DMS79 treated with DMSO at 0.1 percent for 48 hours (cell line): ENCODE measurements around the gene IGF2BP2.

Experiments used
- DNase-seq: peaks from one replicate; lab custom pipeline; 2025; lab: John Stamatoyannopoulos, UW

The IGF2BP2 gene

DNA sequence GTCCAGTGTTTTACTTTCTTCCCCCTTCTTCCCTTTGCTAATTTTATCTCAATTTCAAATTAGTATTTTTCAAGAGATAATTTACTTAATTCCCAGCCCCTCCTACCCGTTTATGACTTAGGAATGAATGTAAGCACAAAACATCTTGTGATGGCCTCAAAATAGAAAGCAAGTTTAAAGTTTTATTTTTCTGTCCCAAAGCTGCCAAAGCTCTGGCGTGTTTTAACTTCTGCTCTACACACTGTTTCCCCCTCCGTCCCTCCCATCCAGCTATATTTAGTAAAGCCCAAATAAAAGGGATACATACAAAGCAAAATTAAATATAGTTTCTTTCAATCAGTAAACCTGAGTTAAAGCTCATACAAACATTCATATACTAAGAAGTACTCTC, 59.9 kb downstream of the IGF2BP2 start:
- no peak for DNase-seq

DNA sequence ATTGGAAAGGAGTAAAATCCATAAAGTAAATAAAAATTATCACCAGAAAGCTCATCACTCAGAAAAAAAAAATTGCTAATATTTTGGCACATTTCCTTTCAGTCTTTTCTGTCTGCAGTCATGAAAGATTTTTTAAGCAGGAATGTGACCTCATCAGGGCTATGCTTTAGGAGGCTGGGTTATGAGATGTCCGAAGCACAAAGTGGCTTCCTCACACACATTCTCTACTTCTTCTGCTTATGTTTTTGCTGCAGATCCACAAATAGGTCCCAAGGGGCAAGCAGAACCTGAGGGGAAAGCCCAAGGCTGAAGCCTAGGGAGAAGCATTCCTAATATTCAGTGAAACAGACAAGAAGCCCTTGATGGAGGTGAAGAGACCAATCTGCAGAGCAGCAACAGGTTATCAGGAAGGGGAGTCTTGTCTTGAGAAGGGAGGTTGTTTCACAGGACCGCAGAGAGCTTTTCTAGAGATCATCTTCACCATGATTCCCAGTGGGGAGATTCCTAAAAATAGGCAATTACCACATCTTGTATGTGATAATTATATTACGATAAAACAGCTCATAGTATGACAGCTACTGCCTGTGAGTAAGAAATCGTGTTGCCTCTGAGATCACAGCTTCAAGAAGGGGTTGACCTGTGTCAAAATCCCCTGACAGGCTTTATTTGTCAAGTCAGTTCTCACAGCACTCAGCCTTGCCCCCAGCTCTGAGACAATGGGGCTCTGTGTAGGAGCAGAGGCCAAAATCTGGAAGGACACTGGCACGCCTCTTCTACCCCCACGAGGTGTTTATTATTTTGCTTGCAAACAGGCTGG, 60.5 kb downstream of the IGF2BP2 start:
- no peak for DNase-seq

DNA sequence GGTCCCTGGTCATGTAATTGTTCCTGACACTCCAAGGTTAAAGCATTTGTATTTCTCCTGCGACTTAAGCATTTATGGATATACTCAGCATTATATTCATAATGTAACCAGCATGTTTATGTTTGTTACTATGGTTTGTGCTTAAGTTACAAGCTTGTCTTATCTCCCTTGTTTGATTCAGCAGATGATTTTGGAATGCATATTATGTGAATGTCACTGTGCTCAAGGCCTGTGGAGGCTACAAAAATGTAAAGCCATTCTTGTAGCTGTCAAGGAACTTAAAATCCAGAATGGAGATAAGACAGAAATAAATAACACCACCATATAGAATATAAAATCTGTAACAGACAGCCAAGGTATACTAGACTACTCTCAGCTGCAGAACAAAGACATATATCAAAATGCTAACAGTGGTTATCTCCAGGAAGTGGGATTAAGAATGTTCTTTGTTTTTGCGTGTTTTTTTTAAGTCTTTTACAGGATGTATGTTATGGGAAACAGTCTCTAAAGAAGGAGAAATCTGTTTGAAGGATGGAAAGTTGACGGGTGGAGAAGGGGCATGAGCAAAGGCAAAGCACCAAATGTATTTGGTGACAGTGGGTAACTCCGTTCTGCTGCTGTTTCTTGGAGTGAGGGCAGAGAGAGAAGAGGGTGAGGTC, 61.4 kb downstream of the IGF2BP2 start:
- no peak for DNase-seq

DNA sequence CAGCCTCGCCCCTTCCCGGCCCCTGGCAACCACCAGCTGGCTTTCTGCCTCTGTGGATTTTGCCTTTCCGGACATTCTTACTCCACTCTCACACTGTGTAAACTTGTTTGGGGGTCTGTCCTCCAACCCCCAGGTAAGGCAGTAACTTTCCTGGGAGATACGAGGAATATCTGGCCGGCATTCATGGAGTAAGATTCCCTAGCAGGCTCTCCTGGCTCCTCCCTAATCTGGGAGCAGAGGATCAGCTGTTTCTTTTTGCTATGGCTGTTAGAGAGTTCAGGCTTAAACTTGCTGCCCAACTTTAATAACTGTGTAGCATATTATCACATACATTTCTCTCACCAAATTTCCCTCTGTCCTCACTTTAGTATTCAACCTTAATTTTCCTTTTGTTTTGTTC, 64.3 kb downstream of the IGF2BP2 start:
- no peak for DNase-seq

DNA sequence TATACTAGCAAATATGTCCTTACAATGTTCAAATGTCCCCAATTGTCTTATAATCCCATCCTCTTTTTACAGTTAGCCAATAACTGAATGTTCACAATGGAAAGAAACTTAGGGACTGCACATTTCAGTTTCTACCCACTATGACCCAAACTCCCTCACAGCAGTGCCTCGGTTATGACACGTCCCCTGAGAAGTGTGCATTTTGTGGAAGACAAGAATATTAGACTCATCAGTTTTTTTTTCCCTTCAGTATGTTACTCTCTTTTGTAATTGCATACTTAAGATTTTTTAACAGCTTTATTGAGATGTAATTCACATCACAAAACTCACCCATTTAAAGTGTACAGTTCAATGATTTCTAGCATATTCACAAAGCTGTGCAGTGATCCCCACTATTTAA, 64.8 kb downstream of the IGF2BP2 start:
- no peak for DNase-seq

DNA sequence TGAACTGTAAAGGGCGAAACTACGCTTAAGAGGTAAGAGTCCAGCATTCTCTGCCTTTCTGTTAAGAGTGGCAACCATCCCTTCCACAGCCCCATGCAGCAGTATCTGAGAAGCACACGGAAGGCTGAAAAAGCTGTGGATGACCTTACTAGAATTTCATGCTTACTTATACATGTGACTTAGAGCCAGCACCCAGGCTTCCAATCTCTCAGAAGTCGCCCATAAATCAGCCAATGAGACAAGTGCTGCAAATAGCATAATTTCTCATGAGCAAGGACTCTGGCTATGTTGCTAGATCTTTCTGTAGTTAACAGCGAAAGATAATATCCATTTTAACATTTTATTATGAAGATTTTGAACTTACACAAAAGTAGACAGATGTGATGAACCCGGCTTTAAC, 65.3 kb downstream of the IGF2BP2 start:
- no peak for DNase-seq

DNA sequence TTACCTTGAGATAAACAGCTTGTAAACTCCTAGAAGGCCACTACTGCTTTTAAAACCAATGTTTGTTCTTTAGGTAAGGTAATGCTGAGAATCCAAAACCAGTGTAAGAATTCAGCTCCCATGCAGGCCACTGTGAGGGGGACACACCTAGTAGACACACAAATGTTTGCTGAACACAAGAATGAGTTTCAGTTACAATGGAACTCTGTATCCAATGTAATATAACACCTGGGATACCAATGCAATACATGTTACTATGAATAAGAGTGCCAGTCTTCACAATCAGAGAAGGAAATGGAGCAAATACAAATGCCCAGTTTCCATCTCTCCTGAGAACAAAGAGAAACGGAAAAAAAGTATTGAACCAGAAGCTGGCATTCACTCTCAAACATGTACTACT, 65.9 kb downstream of the IGF2BP2 start:
- DNase-seq: no peak

DNA sequence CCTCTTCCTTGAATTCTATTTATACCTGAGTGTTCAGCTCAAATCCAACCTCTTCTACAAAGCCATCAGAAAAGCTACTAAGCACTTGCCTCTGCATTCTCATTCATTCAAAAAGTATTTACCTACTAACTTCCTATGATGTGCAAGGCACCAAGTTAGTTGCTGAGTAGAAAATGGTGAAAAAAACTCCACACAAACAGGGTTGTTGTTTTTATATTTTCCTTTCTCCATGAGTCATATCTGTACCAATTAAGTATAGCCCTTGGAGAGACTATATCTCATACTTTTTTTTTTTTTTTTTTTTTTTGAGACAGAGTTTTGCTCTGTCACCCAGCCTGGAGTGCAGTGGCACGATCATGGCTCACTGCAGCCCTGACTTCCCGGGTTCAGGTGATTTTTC, 67.7 kb downstream of the IGF2BP2 start:
- no peak for DNase-seq

DNA sequence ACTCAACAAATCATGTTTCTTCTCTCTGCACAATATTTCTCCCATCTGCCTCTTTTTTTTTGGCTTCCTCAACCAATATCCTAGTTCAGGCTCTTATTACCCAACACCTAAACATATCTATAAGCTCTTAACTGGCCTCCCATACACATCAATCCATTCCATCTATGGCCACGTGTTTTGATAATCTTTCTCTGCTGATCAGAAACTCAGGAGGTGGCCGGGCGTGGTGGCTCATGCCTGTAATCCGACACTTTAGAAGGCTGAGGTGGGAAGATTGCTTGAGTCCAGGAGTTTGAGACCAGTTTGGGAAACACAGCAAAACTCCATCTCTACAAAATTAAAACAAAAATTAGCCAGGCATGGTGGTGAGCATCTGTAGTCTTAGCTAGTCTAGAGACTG, 68.4 kb downstream of the IGF2BP2 start:
- no peak for DNase-seq

DNA sequence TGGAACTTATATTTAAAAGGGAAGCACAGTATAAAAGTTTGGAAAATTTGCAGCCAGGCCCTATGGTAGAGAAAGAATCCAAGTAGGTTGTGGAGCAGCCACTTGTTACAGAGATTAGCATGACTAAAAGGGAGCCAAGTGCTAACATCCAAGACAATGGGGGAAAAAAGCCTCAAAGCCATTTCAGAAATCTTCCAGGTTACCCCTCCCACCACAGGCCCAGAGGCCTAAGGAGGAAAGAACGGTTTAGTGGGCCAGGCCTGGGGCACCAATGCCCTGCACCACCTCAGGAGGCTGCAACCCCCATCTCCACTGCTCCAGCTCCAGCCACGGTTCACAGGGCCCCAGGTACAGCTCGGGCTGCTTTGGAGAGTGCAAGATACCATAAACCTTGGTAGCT, 69.9 kb downstream of the IGF2BP2 start:
- no peak for DNase-seq

DNA sequence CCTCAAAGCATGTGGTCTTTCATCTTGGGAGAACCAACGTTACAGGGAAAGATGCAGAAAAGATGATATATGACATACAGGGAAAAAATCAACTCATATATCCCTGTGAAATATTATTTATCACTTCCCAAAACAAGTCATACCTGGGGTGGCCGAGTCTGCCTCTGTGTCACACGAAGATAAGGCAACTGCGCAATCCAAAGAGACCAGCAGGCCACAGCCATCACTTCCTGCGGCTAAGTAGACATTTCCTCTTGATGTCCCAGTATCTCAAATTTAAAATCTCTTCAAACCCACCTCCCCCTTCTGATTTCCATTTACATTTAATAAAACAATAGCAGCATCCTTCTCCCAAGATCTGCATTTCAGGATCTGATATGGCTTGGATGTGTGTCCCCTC, 71.5 kb downstream of the IGF2BP2 start:
- no peak for DNase-seq

DNA sequence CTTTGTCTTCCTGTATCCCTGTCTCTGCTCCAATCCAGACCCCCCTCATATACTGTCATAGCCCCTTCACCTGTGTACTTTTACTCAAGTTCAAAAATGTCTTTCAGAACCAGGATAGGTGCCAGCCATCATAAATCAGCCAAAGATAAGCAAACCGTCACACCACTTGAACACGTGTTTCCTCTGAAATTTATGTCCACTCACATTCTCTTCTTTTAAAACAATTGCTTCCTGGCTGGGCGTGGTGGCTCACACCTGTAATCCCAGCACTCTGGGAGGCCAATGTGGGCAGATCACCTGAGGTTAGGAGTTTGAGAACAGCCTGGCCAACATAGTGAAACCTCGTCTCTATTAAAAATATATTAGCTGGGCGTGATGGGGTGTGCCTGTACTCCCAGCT, 74.1 kb downstream of the IGF2BP2 start:
- no peak for DNase-seq

DNA sequence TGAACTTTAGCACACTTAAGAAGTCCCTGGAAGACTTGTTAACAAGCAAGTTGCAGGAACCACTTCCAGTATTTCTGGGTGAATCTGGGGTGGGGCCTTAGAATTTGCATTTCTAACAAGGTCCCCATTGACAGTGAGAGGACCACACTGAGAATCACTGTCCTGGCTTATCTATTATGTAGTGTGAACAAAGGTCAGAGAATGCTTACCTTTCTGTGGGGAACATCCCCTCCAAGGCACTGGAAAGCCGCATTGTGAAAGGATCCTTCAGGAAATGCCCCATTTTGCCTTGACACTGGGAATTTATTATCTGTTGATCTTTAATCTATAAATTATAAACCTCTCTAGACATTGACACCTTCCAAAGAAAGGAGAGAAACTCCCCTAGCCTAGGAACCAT, 74.8 kb downstream of the IGF2BP2 start:
- DNase-seq: no peak

DNA sequence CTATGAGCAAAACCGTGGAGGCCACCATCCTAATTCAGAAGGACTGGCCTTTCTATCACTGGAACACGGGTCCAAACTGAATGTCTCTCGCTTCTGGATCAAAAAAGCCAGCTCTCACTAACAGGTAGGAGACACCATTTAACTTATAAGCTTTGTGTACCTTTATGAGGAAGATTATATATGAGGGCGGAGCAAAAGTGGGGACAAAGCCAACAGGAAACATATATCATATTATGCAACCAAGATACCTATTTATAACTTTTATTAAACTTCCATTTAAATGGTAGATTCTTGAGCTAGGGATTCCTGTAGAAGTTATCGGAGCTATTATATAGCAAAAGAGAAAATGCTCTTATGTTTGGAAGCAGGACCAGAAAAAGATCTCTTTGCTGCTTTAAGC, 78.4 kb downstream of the IGF2BP2 start:
- no peak for DNase-seq

DNA sequence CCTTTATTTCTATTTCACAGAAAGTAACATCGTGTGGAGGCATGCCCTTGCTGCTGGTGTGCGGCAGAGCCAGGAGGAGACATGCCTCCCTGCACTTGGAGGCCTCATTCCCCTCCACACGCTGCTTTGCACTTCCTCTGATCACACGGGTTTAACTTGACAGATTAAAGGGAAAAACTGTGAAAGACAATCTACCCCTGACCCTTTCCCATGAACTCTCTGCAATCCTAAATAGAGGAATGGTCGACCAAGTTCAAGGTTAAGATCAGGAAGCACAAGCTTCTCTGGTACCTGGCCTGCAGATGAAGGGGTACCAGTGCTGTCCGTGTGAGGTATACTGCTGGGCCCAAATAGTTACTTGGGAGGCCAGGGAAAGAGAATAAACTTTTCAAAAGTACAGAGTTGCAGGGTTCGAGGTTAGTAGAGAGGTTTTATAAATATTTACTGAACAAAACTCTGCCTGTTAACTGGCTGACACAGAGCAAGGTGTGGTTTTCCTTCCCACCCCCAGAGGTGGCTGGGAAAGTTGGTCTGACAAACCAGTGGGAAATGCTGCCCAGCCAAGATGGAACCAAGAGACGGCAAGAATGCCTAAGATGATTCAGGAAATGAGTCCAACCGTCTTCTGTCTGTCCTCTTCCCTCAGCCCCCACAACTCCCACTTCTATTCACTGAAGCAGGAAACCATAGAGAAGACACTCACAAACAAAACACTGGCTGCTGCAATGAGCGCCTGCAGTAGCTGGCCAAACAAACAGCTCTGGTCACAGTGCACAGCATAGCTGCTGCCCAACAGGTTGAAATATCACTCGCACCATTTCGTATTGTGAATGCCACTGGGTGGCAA, 79.6 kb downstream of the IGF2BP2 start:
- DNase-seq: no peak

DNA sequence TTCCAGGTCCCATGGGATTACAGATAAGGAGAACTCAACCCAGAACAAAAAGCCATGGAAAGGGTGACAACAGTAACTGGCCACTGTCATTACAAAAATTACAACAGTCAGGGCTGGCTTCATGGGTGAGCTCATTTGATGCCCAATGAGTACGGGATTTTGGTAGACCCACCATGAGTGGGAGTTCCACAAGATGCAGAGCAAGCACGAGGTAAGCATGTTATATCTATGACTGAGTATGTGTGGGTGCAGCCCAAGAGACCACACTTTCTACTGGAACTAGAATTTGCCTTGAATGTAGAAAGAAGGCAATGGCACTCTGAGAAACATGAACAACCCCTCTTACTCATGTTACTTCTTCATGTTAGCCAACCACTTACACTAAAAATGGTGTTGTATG, 83.3 kb downstream of the IGF2BP2 start:
- DNase-seq: no peak

DNA sequence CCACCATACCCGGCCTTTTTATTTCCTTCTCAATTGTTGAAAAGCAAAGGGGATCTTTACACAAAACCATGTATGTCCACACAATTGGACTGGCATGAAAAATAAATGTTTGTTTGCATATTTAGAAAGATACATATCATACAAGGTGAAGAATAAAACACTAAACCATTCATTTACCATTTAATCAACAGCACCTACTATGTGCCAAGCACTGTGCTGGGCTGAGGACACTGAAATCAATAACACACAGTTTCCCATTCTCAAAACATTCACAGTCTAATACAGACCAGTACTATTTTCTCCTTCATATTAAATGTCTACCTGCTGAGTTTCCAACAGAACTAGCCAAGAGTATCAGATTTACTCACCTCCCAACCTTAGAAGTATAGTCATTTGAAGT, 84.7 kb downstream of the IGF2BP2 start:
- no peak for DNase-seq

DNA sequence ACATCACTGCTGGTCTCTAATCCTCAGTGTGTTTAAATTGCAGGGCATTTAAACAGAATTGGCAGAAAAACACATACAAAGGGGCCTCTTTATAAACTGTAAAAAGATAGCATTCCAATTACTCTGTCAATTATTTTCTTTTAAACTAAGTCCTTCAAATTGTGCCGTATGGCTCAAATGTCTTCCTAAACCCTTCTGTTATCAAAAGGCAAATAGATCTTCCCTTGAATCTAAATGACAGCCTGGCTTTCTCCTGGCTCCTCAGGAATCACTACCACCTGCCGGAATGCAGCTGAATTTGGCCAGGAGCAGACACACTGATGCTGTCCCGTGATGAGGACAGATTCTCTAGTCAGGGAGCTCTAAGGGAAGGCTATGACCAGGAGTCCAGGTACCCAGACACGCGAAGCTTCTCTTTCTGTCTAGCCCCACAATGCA, 85.6 kb downstream of the IGF2BP2 start:
- DNase-seq: no peak

DNA sequence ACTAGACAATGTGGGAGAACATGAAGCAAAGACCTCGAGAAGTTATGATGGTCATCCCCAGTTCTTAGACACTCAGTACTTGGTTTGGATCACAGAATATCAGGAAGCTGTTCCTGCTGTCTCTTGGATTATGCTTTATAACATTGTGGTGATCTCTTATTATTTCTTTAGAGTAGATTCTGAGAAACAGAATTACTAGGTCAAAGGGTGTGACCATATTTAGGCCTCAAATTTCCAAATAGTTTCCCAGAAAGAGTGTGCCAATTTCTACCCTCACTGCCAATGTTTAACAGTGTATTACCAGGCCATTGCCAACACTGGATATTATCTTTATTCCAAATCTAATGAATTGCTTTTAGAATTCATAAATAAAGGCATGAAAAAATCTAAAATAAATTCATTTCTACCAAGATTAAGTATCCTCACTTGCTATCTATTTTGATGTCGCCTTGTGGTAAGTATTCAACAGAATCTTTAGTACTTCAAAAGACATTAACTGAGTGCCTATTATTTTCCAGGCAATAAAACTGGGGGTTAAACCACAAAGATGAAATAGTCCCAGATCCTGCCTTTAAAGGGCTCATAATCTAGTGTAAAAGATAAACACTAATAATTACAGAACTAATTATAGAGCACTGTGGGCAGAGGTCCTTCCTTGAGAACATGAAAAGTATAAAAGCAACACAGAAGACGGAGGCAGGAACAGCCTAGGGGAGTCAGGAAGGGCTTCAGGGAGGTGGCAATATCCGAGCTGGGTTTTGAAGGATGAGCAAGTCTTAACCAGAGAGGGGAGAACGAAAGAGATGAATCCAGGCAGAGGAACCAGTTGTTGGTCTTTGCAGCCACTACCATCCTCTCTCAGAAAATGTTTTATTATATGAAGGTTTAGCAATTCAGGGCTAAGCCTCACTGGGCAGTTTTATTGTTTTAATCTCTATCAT, 86.8 kb downstream of the IGF2BP2 start:
- no peak for DNase-seq

DNA sequence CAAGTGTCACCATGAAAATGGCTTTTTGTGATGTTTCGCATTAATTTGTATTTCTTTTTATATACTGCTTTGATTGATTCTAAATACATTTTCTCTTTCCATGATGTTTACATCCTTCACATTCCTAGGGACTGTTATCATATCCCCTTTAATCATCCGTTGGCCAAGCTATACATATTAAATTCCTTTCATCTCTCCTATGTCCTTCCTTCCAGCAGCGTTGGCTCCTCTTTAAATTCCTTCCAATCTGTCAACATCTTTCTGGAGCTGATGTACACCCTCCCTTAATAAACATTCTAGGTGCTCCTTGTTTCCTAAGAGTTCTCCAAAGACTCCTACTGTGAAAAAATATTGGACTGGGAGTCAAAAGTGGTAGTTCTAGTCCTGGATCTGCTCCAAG, 87.8 kb downstream of the IGF2BP2 start:
- no peak for DNase-seq

DNA sequence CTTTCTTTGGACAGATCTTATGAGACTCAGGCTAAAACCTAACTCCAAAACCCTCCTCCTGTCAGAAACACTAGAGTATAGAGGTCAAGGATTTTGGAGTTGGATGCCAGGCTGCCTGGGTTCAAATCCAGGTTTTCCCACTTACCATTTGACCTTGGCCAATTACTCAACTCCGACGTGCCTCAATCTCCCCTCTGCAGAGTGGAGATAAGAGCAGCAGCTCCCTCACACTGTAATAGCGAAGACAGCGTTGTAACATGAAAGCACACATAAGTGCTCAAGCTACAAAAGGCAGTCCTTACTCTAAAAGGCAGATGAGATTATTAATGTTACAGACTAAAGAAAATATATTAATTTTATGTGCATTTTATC, 90.1 kb downstream of the IGF2BP2 start:
- no peak for DNase-seq
